Heart left ventricle (tissue), 16 donors: ENCODE results near the gene POU3F3. TPM values are rescaled to one million over a fixed set of nuclear protein-coding genes. Genes with fewer than 3 reads are reported as not detected.
A peak's percentile ranks its signal among the peaks of the same experiment; 100 is the strongest.

ENCODE experiments used
- ATAC-seq, 4 donors: fragments of 200-7000 bp; cut with Tn5 transposase; one replicate each; pipeline ENCODE4 v1.9.1; 2020 to 2022; ENCODE audit warnings: moderate library complexity in 4 of 4, mild to moderate bottlenecking in 3 of 4, moderate number of reproducible peaks in 1 of 4
- DNase-seq, 5 donors: peaks; one replicate each; pipeline ENCODE4 v3.0.0-alpha.2; 2020
- H3K27ac ChIP-seq, 12 donors: fragments of 200-600 bp; sonication (generic) in 4 of 12; one replicate each; pipeline versions ENCODE4 v1.5.0 to v1.8.0; 2016 to 2022; ENCODE audit warnings: mild to moderate bottlenecking in 2 of 12
- H3K27me3 ChIP-seq, 9 donors: fragments of 200-600 bp; sonication (generic) in 2 of 9; one replicate each; pipeline versions ENCODE4 v1.5.1 to v1.8.0; 2016 to 2022; ENCODE audit warnings: mild to moderate bottlenecking in 3 of 9
- H3K36me3 ChIP-seq, 9 donors: fragments of 200-600 bp; sonication (generic) in 2 of 9; one replicate each; pipeline versions ENCODE4 v1.5.0 to v1.8.0; 2018 to 2022; ENCODE audit warnings: mild to moderate bottlenecking in 2 of 9
- H3K4me1 ChIP-seq, 12 donors: fragments of 200-600 bp; sonication (generic) in 4 of 12; one replicate each; pipeline versions ENCODE4 v1.5.0 to v1.8.0; 2016 to 2022; ENCODE audit warnings: mild to moderate bottlenecking in 3 of 12
- H3K4me3 ChIP-seq, 12 donors: fragments of 200-600 bp; sonication (generic) in 4 of 12; one replicate each; pipeline versions ENCODE4 v1.5.0 to v1.8.0; 2017 to 2022; ENCODE audit warnings: mild to moderate bottlenecking in 9 of 12, moderate library complexity in 4 of 12
- H3K9me3 ChIP-seq, 12 donors: fragments of 200-600 bp; sonication (generic) in 4 of 12; one replicate each; pipeline versions ENCODE4 v1.5.0 to v1.8.0; 2016 to 2022; ENCODE audit warnings: mild to moderate bottlenecking in 1 of 12
- POLR2A ChIP-seq, 2 donors: fragments of 450-650 bp; IDR thresholded peaks; one replicate each; pipeline ENCODE4 v1.6.1; 2017; ENCODE audit warnings: antibody characterized with exemption in 2 of 2, mild to moderate bottlenecking in 2 of 2, moderate library complexity in 2 of 2
- WGBS, 4 donors: extraction: QIAGEN DNeasy Blood & Tissue Kit in 2 of 4; methylation state at CpG; one replicate each; pipeline versions ENCODE4 v1.1.5 to v1.1.7; 2013 to 2018; 5-methylcytosine and 5-hydroxymethylcytosine counted together
- intact Hi-C, 10 donors: fragments of 100-400 bp; cut with DNase I; formaldehyde crosslinking; loops; one replicate each; pipeline versions ENCODE4 v1.11.1 to v1.14.2; 2022
- polyA plus RNA-seq, 2 donors: library from polyadenylated mRNA; stranded (reverse); fragments of 200-250 nt; gene quantifications; one replicate each; pipeline ENCODE4 v1.2.3, GENCODE V29; 2013
- total RNA-seq, 9 donors: library from RNA; depleted of rRNA in 2 of 9; stranded (reverse); fragments of >200 nt in 2 of 9; fragmentation: NEBNext Ultra II Directional in 3 of 9; extraction: Animal tissue kit (Norgen Biotek cat#: 25700) in 3 of 9; gene quantifications; one replicate each; pipeline versions ENCODE4 v1.1.0 to v1.2.4, GENCODE V29; 2016 to 2023
- TF ChIP-seq, protein P1 (sequence below), 12 donors: fragments of 200-600 bp; sonication (generic) in 4 of 12; IDR thresholded peaks; one replicate each; pipeline versions ENCODE4 v1.5.0 to v1.8.0; 2018 to 2022; ENCODE audit warnings: antibody characterized with exemption in 12 of 12, mild to moderate bottlenecking in 5 of 12
- donor health status: ischemic (EF 13 %, LVEDD 7.1; RV severe dilation, severe dysfunction).
- donor health status: healthy with polysubstance abuse.
- donor health status: DM: no; HTN: yes; CAD: no.
- donor health status: DM: no; HTN: no; CAD: no.
- donor health status: ischemic (EF 25% LVEDD 6.9; RV normal size, moderate dysfunction).
- donor health status: ischemic (EF 25% LVEDD 5.7; RV mildly dilated, moderate dysfunction).
- donor health status: healthy.
- donor health status: DM: yes; HTN: yes; CAD: no.
- donor health status: ischemic (EF 35%, LVEDD 5.7; RV mildly dilated, moderate dysfunction).
- donor health status: nonischemic (EF 11% LVEDD 7.7; RV severe dilation, severe dysfunction).
- donor health status: DM: yes; HTN: yes; CAD: no.
- donor health status: PGD.
- donor health status: ischemic (EF 29% LVEDD 5.4; RV normal size, mild dysfunction).
- donor health status: nonischemic (EF 23%, LVEDD 6.1; RV moderate dilation, normal function).

The POU3F3 gene
- total and polyA plus RNA-seq, 11 donors: 0.08 to 0.27 TPM; not detected in 9

DNA sequence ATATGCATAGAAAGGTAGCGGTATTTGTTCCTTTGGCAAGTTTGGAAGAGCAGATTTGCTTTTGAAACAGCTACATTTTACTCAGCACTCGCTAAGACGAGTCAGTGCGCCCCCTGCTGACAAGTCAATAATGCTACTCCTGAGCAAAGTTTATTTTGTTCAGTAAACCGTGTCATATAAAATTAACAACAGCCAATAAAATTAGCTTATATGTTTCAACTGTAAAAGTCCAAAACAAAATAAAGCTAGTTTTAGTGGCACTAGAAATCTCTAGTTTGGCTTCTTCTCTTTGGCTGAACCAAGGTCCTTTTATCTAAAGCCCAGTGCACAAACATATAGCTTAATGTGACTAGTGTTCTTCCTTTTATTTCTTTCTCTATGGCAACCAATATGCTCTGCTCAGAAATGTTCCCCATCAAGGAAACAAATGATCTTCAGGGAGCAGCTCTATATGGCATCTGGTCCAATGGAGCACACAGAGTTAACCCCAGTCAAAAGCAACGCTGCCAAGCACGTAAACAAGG, 4.2 kb upstream of the POU3F3 start:
- 4 to 12% (median 9%) methylated on average over 7 of the region's 7 CpGs for WGBS, 4 donors
- intact Hi-C loops: loop anchor here in 1 of 10 donors (5.0 kb wide), 1 partner anchor 192 kb away; no protein-coding TSS in a partner anchor
- TF ChIP-seq, protein P1, sequence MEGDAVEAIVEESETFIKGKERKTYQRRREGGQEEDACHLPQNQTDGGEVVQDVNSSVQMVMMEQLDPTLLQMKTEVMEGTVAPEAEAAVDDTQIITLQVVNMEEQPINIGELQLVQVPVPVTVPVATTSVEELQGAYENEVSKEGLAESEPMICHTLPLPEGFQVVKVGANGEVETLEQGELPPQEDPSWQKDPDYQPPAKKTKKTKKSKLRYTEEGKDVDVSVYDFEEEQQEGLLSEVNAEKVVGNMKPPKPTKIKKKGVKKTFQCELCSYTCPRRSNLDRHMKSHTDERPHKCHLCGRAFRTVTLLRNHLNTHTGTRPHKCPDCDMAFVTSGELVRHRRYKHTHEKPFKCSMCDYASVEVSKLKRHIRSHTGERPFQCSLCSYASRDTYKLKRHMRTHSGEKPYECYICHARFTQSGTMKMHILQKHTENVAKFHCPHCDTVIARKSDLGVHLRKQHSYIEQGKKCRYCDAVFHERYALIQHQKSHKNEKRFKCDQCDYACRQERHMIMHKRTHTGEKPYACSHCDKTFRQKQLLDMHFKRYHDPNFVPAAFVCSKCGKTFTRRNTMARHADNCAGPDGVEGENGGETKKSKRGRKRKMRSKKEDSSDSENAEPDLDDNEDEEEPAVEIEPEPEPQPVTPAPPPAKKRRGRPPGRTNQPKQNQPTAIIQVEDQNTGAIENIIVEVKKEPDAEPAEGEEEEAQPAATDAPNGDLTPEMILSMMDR (IDR thresholded peaks at IDR 0.05): peak; percentile 60 to 80 (median 72)
- TF ChIP-seq POLR2A (IDR thresholded peaks at IDR 0.05): no peak
- peaks cover 64 to 98% (median 93%) of the 10 kb centered on the region in 9 donors for H3K27me3 ChIP-seq
- no peaks in the 10 kb centered on the region for H3K36me3 ChIP-seq
- H3K27ac ChIP-seq: no peak overlapping the region
- DNase-seq (peak in 4 of 5 donors; percentile 58 to 67 (median 66)), ATAC-seq (no peak)
- no peak overlapping the region for H3K4me3 ChIP-seq
- H3K4me1 ChIP-seq: peaks cover 0 to 42% (median 24%) of the 10 kb centered on the region in 12 donors
- no peaks in the 10 kb centered on the region for H3K9me3 ChIP-seq

- Histone ChIP-seq H3K27me3 (peaks cover 60 to 92% (median 88%) of the 10 kb centered on the region in 9 donors), H3K36me3 (no peaks in the 10 kb centered on the region), H3K4me1 (peaks cover 0 to 37% (median 20%) of the 10 kb centered on the region in 12 donors), H3K27ac (no peak overlapping the region), H3K4me3 (no peak overlapping the region), H3K9me3 (no peaks in the 10 kb centered on the region)
- DNase-seq (no peak), ATAC-seq (no peak)
- intact Hi-C loops: loop anchor here in 1 of 10 donors (5.0 kb wide), 1 partner anchor 193 kb away; no protein-coding TSS in a partner anchor
- 9 to 12% (median 11%) methylated on average over 9 of the region's 9 CpGs for WGBS, 4 donors
- no peak for TF ChIP-seq POLR2A (IDR thresholded peaks at IDR 0.05)
- TF ChIP-seq, protein P1 (IDR thresholded peaks at IDR 0.05): no peak
Measured at GRCh38 chr2:104850361-104851290, 3.3 kb upstream of the POU3F3 start.

DNA sequence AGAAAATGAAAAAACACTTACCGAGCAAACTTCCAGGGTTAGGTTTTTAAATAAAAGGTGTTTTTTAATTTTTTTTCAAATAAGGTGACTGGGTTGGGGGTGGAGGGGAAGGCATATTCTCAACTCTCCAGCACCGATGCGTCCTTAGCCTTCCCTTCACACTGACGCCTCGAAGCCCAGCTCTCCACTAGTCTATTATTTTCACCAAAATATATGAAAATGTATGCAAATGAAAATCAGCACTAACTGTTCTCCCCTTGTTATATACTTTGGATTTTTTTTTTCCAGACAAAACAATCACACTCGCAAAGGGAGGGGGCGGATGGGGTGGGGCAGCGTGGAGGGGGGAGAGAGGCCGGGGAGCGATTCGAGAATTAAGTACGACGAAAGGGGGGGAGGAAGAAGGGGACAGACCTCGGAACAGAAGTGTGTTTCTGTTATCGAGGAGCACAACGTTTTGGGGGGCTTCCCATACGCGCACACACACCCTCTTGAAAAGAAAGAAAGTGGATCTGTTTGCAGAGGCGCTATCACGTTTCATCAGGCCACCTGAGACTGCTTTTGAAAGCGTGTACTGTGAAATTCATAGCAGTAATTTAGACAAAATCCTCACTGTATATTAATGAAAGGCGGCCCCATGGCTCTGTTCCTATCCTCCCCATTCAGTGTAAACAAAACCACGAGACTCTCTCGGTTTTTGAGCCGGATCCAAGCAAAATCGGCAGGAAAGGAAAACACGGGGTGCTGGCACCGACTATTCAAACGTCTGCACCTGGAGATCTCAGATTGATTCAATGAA, 2.4 kb upstream of the POU3F3 start:
- Histone ChIP-seq H3K4me1 (peaks cover 0 to 41% (median 20%) of the 10 kb centered on the region in 12 donors), H3K9me3 (no peaks in the 10 kb centered on the region), H3K36me3 (no peaks in the 10 kb centered on the region), H3K27me3 (peaks cover 57 to 89% (median 83%) of the 10 kb centered on the region in 9 donors), H3K4me3 (peak overlapping the region in 3 of 12 donors; percentile 34 to 58 (median 46)), H3K27ac (no peak overlapping the region)
- no peak for DNase-seq
- TF ChIP-seq POLR2A (IDR thresholded peaks at IDR 0.05): no peak
- TF ChIP-seq, protein P1 (IDR thresholded peaks at IDR 0.05): no peak
- no peak for ATAC-seq
- intact Hi-C loops: loop anchor here in 1 of 10 donors (5.0 kb wide), 1 partner anchor 194 kb away; no protein-coding TSS in a partner anchor
- 3 to 4% (median 3%) methylated on average over 29 of the region's 29 CpGs for WGBS, 4 donors
